ENCODE measurements around the gene EP400.
"Not testable (repeated sequence)": the region's sequence is repeated elsewhere in the genome, so short reads cannot be mapped to it uniquely, and the experiment has no call there.

The EP400 gene

GRCh38 chr12:132102297-132102696 is 152.6 kb downstream of the EP400 start:
- DNase-seq = no peak

- DNase-seq = not testable (repeated sequence)
These were observed 153.3 kb downstream of the EP400 start for GRCh38 chr12:132103072-132103471.

- no peak for DNase-seq
These were observed 154.0 kb downstream of the EP400 start for GRCh38 chr12:132103542-132104308.

GRCh38 chr12:132105467-132105866 is 155.7 kb downstream of the EP400 start:
- DNase-seq = no peak

- no peak for DNase-seq
These were observed 157.2 kb downstream of the EP400 start for GRCh38 chr12:132106921-132107320.

GRCh38 chr12:132108211-132108832 is 158.6 kb downstream of the EP400 start:
- DNase-seq = peak; percentile 28

GRCh38 chr12:132109741-132110140 is 160.0 kb downstream of the EP400 start:
- no peak for DNase-seq

- no peak for DNase-seq
These were observed 160.9 kb downstream of the EP400 start for GRCh38 chr12:132110677-132111076.

GRCh38 chr12:132111654-132112304 is 162.0 kb downstream of the EP400 start:
- DNase-seq = no peak

- no peak for DNase-seq
These were observed 164.9 kb downstream of the EP400 start for GRCh38 chr12:132114667-132115066.

GRCh38 chr12:132115500-132115899 is 165.8 kb downstream of the EP400 start:
- no peak for DNase-seq

- DNase-seq = no peak
These were observed 167.2 kb downstream of the EP400 start for GRCh38 chr12:132116709-132117557.

- DNase-seq = no peak
These were observed 167.8 kb downstream of the EP400 start for GRCh38 chr12:132117558-132117875.

- no peak for DNase-seq
These were observed 169.1 kb downstream of the EP400 start for GRCh38 chr12:132118876-132119275.

GRCh38 chr12:132121283-132121682 is 171.5 kb downstream of the EP400 start:
- no peak for DNase-seq

- DNase-seq = no peak
These were observed 174.4 kb downstream of the EP400 start for GRCh38 chr12:132123970-132124765.

GRCh38 chr12:132124766-132125425 is 175.2 kb downstream of the EP400 start:
- DNase-seq = no peak

GRCh38 chr12:132125736-132126135 is 176.0 kb downstream of the EP400 start:
- DNase-seq = no peak

GRCh38 chr12:132127041-132127440 is 177.3 kb downstream of the EP400 start:
- DNase-seq = no peak

GRCh38 chr12:132129007-132129406 is 179.3 kb downstream of the EP400 start:
- no peak for DNase-seq

- DNase-seq = no peak
These were observed 180.9 kb downstream of the EP400 start for GRCh38 chr12:132130690-132131089.
